DND-41 (cell line): ENCODE measurements around the gene ARMH2.

Source experiments
- CTCF ChIP-seq: IDR thresholded peaks from 2 replicates; pipeline ENCODE4 v1.5.1; 2012; ENCODE audit warnings: borderline replicate concordance, low read length, moderate library complexity, mild to moderate bottlenecking; ENCODE audit not compliant: poor library complexity, severe bottlenecking; ENCODE audit errors: extremely low read depth
- EZH2 ChIP-seq: IDR thresholded peaks from 3 replicates; pipeline ENCODE4 v1.6.1; 2012; ENCODE audit warnings: borderline replicate concordance, low read depth, mild to moderate bottlenecking, moderate library complexity, low read length, inconsistent platforms; ENCODE audit not compliant: severe bottlenecking

GRCh38 chr6:24824142-24824938, 25.6 kb upstream of the ARMH2 start:
- TF ChIP-seq CTCF, result no peak
- no peak for TF ChIP-seq EZH2
